ENCODE data around the gene PCDH9.
"Not testable (repeated sequence)": the region's sequence is repeated elsewhere in the genome, so short reads cannot be mapped to it uniquely, and the experiment has no call there.

The PCDH9 gene

GRCh38 chr13:66887088-66887487 is 343.0 kb downstream of the PCDH9 start:
- DNase-seq = no peak

- no peak for DNase-seq
These were observed 343.9 kb downstream of the PCDH9 start for GRCh38 chr13:66886264-66886663.

- DNase-seq = not testable (repeated sequence)
These were observed 349.0 kb downstream of the PCDH9 start for GRCh38 chr13:66881170-66881569.

- DNase-seq = no peak
These were observed 350.1 kb downstream of the PCDH9 start for GRCh38 chr13:66879988-66880387.

GRCh38 chr13:66875264-66875663 is 354.9 kb downstream of the PCDH9 start:
- DNase-seq = no peak

- no peak for DNase-seq
These were observed 365.5 kb downstream of the PCDH9 start for GRCh38 chr13:66864627-66865026.

GRCh38 chr13:66860878-66861417 is 369.2 kb downstream of the PCDH9 start:
- no peak for DNase-seq

GRCh38 chr13:66859934-66860877 is 369.9 kb downstream of the PCDH9 start:
- no peak for DNase-seq

GRCh38 chr13:66859078-66859477 is 371.1 kb downstream of the PCDH9 start:
- DNase-seq = no peak

- DNase-seq = no peak
These were observed 372.0 kb downstream of the PCDH9 start for GRCh38 chr13:66858163-66858562.

GRCh38 chr13:66855131-66855530 is 375.0 kb downstream of the PCDH9 start:
- DNase-seq = no peak

GRCh38 chr13:66853564-66853963 is 376.6 kb downstream of the PCDH9 start:
- DNase-seq = no peak

GRCh38 chr13:66849706-66850105 is 380.4 kb downstream of the PCDH9 start:
- DNase-seq = no peak

GRCh38 chr13:66847541-66847940 is 382.6 kb downstream of the PCDH9 start:
- no peak for DNase-seq

GRCh38 chr13:66845393-66845792 is 384.7 kb downstream of the PCDH9 start:
- DNase-seq = no peak

GRCh38 chr13:66844933-66845332 is 385.2 kb downstream of the PCDH9 start:
- DNase-seq = no peak

GRCh38 chr13:66842766-66843165 is 387.4 kb downstream of the PCDH9 start:
- DNase-seq = no peak

GRCh38 chr13:66840621-66841020 is 389.5 kb downstream of the PCDH9 start:
- DNase-seq = no peak

- DNase-seq = no peak
These were observed 392.9 kb downstream of the PCDH9 start for GRCh38 chr13:66837246-66837645.

- DNase-seq = no peak
These were observed 395.0 kb downstream of the PCDH9 start for GRCh38 chr13:66835040-66835628.

GRCh38 chr13:66830940-66831716 is 399.0 kb downstream of the PCDH9 start:
- no peak for DNase-seq

GRCh38 chr13:66829803-66830202 is 400.3 kb downstream of the PCDH9 start:
- DNase-seq = no peak

- no peak for DNase-seq
These were observed 403.7 kb downstream of the PCDH9 start for GRCh38 chr13:66826398-66826797.

Measured in CD4-positive, alpha-beta T cell treated with Interleukin-1 beta for 1 hour (primary cell).